Heart left ventricle (tissue), 16 donors: ENCODE measurements around the gene RIN2. TPM values are rescaled to one million over a fixed set of nuclear protein-coding genes. Genes with fewer than 3 reads are reported as not detected.

ENCODE experiments used
- ATAC-seq, 4 donors: fragments of 200-7000 bp; cut with Tn5 transposase; one replicate each; pipeline ENCODE4 v1.9.1; 2020 to 2022; ENCODE audit warnings: moderate library complexity in 4 of 4, mild to moderate bottlenecking in 3 of 4, moderate number of reproducible peaks in 1 of 4
- DNase-seq, 5 donors: peaks; one replicate each; pipeline ENCODE4 v3.0.0-alpha.2; 2020
- H3K27ac ChIP-seq, 12 donors: fragments of 200-600 bp; sonication (generic) in 4 of 12; one replicate each; pipeline versions ENCODE4 v1.5.0 to v1.8.0; 2016 to 2022; ENCODE audit warnings: mild to moderate bottlenecking in 2 of 12
- H3K27me3 ChIP-seq, 9 donors: fragments of 200-600 bp; sonication (generic) in 2 of 9; one replicate each; pipeline versions ENCODE4 v1.5.1 to v1.8.0; 2016 to 2022; ENCODE audit warnings: mild to moderate bottlenecking in 3 of 9
- H3K36me3 ChIP-seq, 9 donors: fragments of 200-600 bp; sonication (generic) in 2 of 9; one replicate each; pipeline versions ENCODE4 v1.5.0 to v1.8.0; 2018 to 2022; ENCODE audit warnings: mild to moderate bottlenecking in 2 of 9
- H3K4me1 ChIP-seq, 12 donors: fragments of 200-600 bp; sonication (generic) in 4 of 12; one replicate each; pipeline versions ENCODE4 v1.5.0 to v1.8.0; 2016 to 2022; ENCODE audit warnings: mild to moderate bottlenecking in 3 of 12
- H3K4me3 ChIP-seq, 12 donors: fragments of 200-600 bp; sonication (generic) in 4 of 12; one replicate each; pipeline versions ENCODE4 v1.5.0 to v1.8.0; 2017 to 2022; ENCODE audit warnings: mild to moderate bottlenecking in 9 of 12, moderate library complexity in 4 of 12
- H3K9me3 ChIP-seq, 12 donors: fragments of 200-600 bp; sonication (generic) in 4 of 12; one replicate each; pipeline versions ENCODE4 v1.5.0 to v1.8.0; 2016 to 2022; ENCODE audit warnings: mild to moderate bottlenecking in 1 of 12
- POLR2A ChIP-seq, 2 donors: fragments of 450-650 bp; IDR thresholded peaks; one replicate each; pipeline ENCODE4 v1.6.1; 2017; ENCODE audit warnings: antibody characterized with exemption in 2 of 2, mild to moderate bottlenecking in 2 of 2, moderate library complexity in 2 of 2
- WGBS, 4 donors: extraction: QIAGEN DNeasy Blood & Tissue Kit in 2 of 4; methylation state at CpG; one replicate each; pipeline versions ENCODE4 v1.1.5 to v1.1.7; 2013 to 2018; 5-methylcytosine and 5-hydroxymethylcytosine counted together
- intact Hi-C, 10 donors: fragments of 100-400 bp; cut with DNase I; formaldehyde crosslinking; loops; one replicate each; pipeline versions ENCODE4 v1.11.1 to v1.14.2; 2022
- polyA plus RNA-seq, 2 donors: library from polyadenylated mRNA; stranded (reverse); fragments of 200-250 nt; gene quantifications; one replicate each; pipeline ENCODE4 v1.2.3, GENCODE V29; 2013
- total RNA-seq, 9 donors: library from RNA; depleted of rRNA in 2 of 9; stranded (reverse); fragments of >200 nt in 2 of 9; fragmentation: NEBNext Ultra II Directional in 3 of 9; extraction: Animal tissue kit (Norgen Biotek cat#: 25700) in 3 of 9; gene quantifications; one replicate each; pipeline versions ENCODE4 v1.1.0 to v1.2.4, GENCODE V29; 2016 to 2023
- TF ChIP-seq, protein P1 (sequence below), 12 donors: fragments of 200-600 bp; sonication (generic) in 4 of 12; IDR thresholded peaks; one replicate each; pipeline versions ENCODE4 v1.5.0 to v1.8.0; 2018 to 2022; ENCODE audit warnings: antibody characterized with exemption in 12 of 12, mild to moderate bottlenecking in 5 of 12
- donor health status: ischemic (EF 13 %, LVEDD 7.1; RV severe dilation, severe dysfunction).
- donor health status: healthy with polysubstance abuse.
- donor health status: DM: no; HTN: yes; CAD: no.
- donor health status: DM: no; HTN: no; CAD: no.
- donor health status: ischemic (EF 25% LVEDD 6.9; RV normal size, moderate dysfunction).
- donor health status: ischemic (EF 25% LVEDD 5.7; RV mildly dilated, moderate dysfunction).
- donor health status: healthy.
- donor health status: DM: yes; HTN: yes; CAD: no.
- donor health status: ischemic (EF 35%, LVEDD 5.7; RV mildly dilated, moderate dysfunction).
- donor health status: nonischemic (EF 11% LVEDD 7.7; RV severe dilation, severe dysfunction).
- donor health status: DM: yes; HTN: yes; CAD: no.
- donor health status: PGD.
- donor health status: ischemic (EF 29% LVEDD 5.4; RV normal size, mild dysfunction).
- donor health status: nonischemic (EF 23%, LVEDD 6.1; RV moderate dilation, normal function).

The RIN2 gene
- total and polyA plus RNA-seq, 11 donors, result 15.0 to 76.5 (median 56.7) TPM

DNA sequence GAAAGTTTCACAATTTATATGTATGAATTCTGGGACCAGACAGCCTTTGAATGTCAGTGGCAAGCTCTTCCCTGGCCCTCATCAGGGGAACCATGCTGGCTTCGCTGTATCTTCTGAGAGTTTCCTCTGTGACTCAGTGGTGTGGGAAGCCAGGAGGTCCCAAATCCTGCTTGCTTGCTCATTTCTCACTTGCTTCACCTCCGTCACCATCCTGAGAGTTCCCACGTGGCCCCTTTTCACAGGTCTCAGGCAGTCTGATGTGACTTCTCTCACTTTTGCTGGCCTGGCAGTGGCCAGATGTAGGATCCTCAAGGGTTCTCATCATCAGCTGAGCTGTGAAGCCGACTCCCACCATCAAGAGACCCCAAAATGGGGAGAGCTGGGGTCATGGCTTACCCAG is 28.4 kb upstream of the RIN2 start:
- no peak for TF ChIP-seq POLR2A (IDR thresholded peaks at IDR 0.05)
- TF ChIP-seq, protein P1, sequence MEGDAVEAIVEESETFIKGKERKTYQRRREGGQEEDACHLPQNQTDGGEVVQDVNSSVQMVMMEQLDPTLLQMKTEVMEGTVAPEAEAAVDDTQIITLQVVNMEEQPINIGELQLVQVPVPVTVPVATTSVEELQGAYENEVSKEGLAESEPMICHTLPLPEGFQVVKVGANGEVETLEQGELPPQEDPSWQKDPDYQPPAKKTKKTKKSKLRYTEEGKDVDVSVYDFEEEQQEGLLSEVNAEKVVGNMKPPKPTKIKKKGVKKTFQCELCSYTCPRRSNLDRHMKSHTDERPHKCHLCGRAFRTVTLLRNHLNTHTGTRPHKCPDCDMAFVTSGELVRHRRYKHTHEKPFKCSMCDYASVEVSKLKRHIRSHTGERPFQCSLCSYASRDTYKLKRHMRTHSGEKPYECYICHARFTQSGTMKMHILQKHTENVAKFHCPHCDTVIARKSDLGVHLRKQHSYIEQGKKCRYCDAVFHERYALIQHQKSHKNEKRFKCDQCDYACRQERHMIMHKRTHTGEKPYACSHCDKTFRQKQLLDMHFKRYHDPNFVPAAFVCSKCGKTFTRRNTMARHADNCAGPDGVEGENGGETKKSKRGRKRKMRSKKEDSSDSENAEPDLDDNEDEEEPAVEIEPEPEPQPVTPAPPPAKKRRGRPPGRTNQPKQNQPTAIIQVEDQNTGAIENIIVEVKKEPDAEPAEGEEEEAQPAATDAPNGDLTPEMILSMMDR (IDR thresholded peaks at IDR 0.05), result no peak
- Histone ChIP-seq H3K27ac (no peak overlapping the region), H3K9me3 (no peaks in the 10 kb centered on the region), H3K36me3 (no peaks in the 10 kb centered on the region), H3K4me1 (peaks cover 0 to 6% (median 3%) of the 10 kb centered on the region in 12 donors), H3K27me3 (no peaks in the 10 kb centered on the region), H3K4me3 (no peak overlapping the region)
- DNase-seq, result no peak
- intact Hi-C loops, result no loop called here
- 93 to 99% (median 96%) methylated on average over 4 of the region's 4 CpGs for WGBS, 4 donors
- ATAC-seq, result no peak

DNA sequence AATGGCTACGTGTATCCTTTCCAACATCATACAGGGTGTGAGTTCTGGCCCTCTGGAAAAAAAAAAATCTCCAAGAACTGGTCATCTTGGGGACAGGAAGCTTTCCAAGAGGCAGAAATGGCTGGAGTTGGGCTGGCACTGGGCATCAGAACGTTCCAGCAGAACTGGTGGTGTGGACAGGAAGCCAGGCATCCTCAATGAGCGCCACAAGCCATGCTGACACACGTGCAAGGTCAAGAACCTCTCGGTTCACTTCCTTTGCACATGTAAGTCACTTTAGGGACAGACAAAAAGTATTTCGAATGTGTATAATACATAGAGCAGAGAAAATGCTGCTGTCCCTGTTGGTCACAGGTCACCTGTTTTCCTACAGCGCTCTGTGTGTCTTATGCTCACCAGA is 27.4 kb upstream of the RIN2 start:
- intact Hi-C loops, result no loop called here
- Histone ChIP-seq H3K9me3 (no peaks in the 10 kb centered on the region), H3K4me1 (peaks cover 0 to 16% (median 13%) of the 10 kb centered on the region in 12 donors), H3K27me3 (no peaks in the 10 kb centered on the region), H3K36me3 (no peaks in the 10 kb centered on the region), H3K27ac (no peak overlapping the region), H3K4me3 (no peak overlapping the region)
- DNase-seq (no peak), ATAC-seq (no peak)
- TF ChIP-seq, protein P1 (IDR thresholded peaks at IDR 0.05), result no peak
- no peak for TF ChIP-seq POLR2A (IDR thresholded peaks at IDR 0.05)
- WGBS, 4 donors, result 65 to 69% (median 67%) methylated on average over 7 of the region's 7 CpGs

DNA sequence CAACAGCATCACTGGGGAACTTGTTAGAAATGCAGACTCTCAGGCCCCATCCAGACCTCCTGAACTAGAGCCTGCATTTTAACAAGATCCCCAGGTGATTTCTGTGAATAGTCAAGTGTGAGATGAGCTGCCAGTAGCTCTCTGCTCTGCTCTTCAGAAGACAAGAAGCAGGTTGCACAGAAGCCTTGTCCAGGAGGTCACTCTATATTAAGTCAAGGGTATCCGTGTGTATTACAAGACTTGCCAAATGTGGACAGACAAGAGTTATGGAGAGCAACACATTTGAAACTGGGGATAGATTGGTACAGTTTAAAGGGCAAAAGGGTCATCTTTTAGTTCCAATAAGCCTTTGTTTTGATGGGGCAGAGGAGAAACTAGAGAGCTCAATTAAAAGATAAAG is 23.2 kb upstream of the RIN2 start:
- ATAC-seq, result peak; percentile 45 to 62 (median 52)
- H3K27me3 ChIP-seq, result no peaks in the 10 kb centered on the region
- intact Hi-C loops, result loop anchor here in 1 of 10 donors (5.0 kb wide), 1 partner anchor 43 kb away; no protein-coding TSS in a partner anchor
- DNase-seq, result no peak
- no peaks in the 10 kb centered on the region for H3K36me3 ChIP-seq
- H3K27ac ChIP-seq, result peak overlapping the region in 11 of 12 donors; percentile 43 to 78 (median 63)
- H3K9me3 ChIP-seq, result no peaks in the 10 kb centered on the region
- peaks cover 0 to 31% (median 16%) of the 10 kb centered on the region in 12 donors for H3K4me1 ChIP-seq
- WGBS, 4 donors, result 33 to 45% (median 43%) methylated on average over 1 of the region's 1 CpG
- H3K4me3 ChIP-seq, result no peak overlapping the region
- TF ChIP-seq, protein P1 (IDR thresholded peaks at IDR 0.05), result no peak
- TF ChIP-seq POLR2A (IDR thresholded peaks at IDR 0.05), result no peak

DNA sequence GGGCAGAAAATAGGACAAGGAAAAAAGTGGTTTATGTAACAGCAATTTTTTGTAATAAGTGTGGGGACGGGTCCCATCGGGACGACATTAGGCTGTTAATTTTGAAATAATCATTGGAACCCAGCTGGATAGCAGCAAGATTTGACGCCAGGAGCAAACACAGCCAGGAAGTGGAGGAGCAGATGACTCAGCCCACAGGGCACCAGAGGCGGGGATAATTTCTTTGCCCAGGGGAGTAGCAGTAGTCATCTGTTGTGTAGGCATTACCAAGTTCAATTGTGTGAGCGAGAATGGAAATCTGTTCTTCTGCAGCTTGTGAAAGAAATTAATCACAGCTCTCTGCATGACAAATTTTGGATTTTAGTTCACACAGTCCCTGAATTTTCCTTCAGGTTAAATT is 22.6 kb upstream of the RIN2 start:
- peaks cover 0 to 31% (median 16%) of the 10 kb centered on the region in 12 donors for H3K4me1 ChIP-seq
- no peak overlapping the region for H3K4me3 ChIP-seq
- no peaks in the 10 kb centered on the region for H3K27me3 ChIP-seq
- intact Hi-C loops, result loop anchor here in 1 of 10 donors (5.0 kb wide), 1 partner anchor 43 kb away; no protein-coding TSS in a partner anchor
- no peaks in the 10 kb centered on the region for H3K36me3 ChIP-seq
- ATAC-seq (peak; percentile 87 to 97 (median 94)), DNase-seq (peak; percentile 69 to 80 (median 75))
- H3K9me3 ChIP-seq, result no peaks in the 10 kb centered on the region
- H3K27ac ChIP-seq, result peak overlapping the region in 11 of 12 donors; percentile 44 to 78 (median 63)
- TF ChIP-seq, protein P1 (IDR thresholded peaks at IDR 0.05), result no peak
- WGBS, 4 donors, result 16 to 35% (median 18%) methylated on average over 6 of the region's 6 CpGs
